Cardiac fibroblast (primary cell): ENCODE data around the gene PGGT1B.

Experiments used
- DNase-seq, 2 donors: peaks; one replicate each; pipeline versions ENCODE4 v3.0.0 to v3.0.0-alpha.2; 2010; ENCODE audit warnings: low read depth in 2 of 2
- H3K4me3 ChIP-seq, 2 donors: replicated peaks in 1 of 2; 1 replicate in 1 of 2; 2 replicates in 1 of 2; pipeline ENCODE4 v1.5.1; 2011; ENCODE audit warnings: low read depth in 2 of 2, low read length in 2 of 2, mild to moderate bottlenecking in 2 of 2, moderate library complexity in 1 of 2
- TF ChIP-seq, protein P1 (sequence below): IDR thresholded peaks from one replicate; pipeline ENCODE4 v1.5.1; 2011; ENCODE audit warnings: low read depth, mild to moderate bottlenecking, low read length, inconsistent platforms

PGGT1B gene

DNA sequence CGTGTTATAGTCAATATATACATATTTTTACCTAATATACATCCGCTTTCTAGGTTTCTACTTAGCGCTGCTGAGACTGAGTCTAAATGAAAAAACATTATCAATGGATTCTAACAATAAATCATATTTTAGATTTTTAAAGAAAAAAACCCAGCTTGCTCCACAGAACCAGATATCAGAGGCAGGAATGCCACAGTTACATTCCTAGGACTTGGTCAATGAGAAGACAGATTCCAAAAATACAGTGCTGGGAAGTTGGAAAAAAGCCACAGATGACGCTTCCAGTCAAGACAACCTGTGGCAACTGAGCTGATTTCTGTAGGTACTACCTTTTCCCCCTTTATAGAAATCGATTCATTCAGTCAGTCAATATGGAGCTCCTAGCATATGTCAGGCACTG lies 34.4 kb upstream of the PGGT1B start:
- TF ChIP-seq, protein P1, sequence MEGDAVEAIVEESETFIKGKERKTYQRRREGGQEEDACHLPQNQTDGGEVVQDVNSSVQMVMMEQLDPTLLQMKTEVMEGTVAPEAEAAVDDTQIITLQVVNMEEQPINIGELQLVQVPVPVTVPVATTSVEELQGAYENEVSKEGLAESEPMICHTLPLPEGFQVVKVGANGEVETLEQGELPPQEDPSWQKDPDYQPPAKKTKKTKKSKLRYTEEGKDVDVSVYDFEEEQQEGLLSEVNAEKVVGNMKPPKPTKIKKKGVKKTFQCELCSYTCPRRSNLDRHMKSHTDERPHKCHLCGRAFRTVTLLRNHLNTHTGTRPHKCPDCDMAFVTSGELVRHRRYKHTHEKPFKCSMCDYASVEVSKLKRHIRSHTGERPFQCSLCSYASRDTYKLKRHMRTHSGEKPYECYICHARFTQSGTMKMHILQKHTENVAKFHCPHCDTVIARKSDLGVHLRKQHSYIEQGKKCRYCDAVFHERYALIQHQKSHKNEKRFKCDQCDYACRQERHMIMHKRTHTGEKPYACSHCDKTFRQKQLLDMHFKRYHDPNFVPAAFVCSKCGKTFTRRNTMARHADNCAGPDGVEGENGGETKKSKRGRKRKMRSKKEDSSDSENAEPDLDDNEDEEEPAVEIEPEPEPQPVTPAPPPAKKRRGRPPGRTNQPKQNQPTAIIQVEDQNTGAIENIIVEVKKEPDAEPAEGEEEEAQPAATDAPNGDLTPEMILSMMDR = no peak
- DNase-seq = peak; percentile 33 to 34
- H3K4me3 ChIP-seq = peak overlapping the region in 1 of 2 donors; percentile 32

GRCh38 chr5:115296124-115297022 lies 33.7 kb upstream of the PGGT1B start, which contains the start of gene CCDC112:
Gene CCDC112 (minus strand): TSS chr5:115296654. CDS start chr5:115296543, 111 bp downstream.
- H3K4me3 ChIP-seq = peak within 1 kb of the TSS; percentile 63 to 76
- TF ChIP-seq, protein P1 = no peak
- peak; percentile 72 to 84 for DNase-seq

DNA sequence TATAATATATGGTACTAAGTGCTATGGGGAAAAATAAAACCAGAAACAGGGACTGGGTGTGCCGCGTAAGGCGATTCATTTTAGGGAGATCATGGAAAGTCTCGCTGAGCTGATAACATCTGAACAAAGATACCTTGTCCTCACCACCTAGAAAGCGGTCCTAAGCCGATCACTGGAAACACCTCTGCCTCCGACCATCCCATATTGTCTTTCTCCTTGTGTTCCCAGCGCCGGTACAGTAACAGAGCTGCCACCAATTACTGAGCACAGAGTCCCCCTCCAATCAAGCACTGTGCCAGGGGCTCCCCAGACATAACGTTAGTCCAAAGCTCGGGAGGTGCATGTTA lies 33.1 kb upstream of the PGGT1B start:
- H3K4me3 ChIP-seq = peak overlapping the region; percentile 63 to 76
- TF ChIP-seq, protein P1 = no peak

GRCh38 chr5:115291397-115291796 lies 28.7 kb upstream of the PGGT1B start:
- DNase-seq = no peak
- H3K4me3 ChIP-seq = no peak overlapping the region
- TF ChIP-seq, protein P1 = no peak

More for the DNA sequence above, 33.1 kb upstream of the PGGT1B start:
- no peak for DNase-seq

GRCh38 chr5:115289104-115289503 lies 26.4 kb upstream of the PGGT1B start:
- TF ChIP-seq, protein P1 = no peak
- no peak for DNase-seq
- no peak overlapping the region for H3K4me3 ChIP-seq

- TF ChIP-seq, protein P1 = no peak
- no peak overlapping the region for H3K4me3 ChIP-seq
- DNase-seq = no peak
These were observed 21.3 kb upstream of the PGGT1B start for GRCh38 chr5:115284021-115284420.
